RWPE2 (cell line): ENCODE results near the gene S1PR2.

ENCODE experiments used
- ATAC-seq: fragments of 200-7000 bp; cut with Tn5 transposase; 3 replicates; pipeline ENCODE4 v1.9.1; 2021; ENCODE audit warnings: low read depth
- DNase-seq: peaks from one replicate; pipeline ENCODE4 v3.0.0-alpha.2; 2020; ENCODE audit warnings: low spot score
- H3K27ac ChIP-seq: fragments of 450-650 bp; 2 replicates; pipeline ENCODE4 v1.5.1; 2017; ENCODE audit warnings: mild to moderate bottlenecking; ENCODE audit not compliant: poor library complexity, severe bottlenecking
- H3K27me3 ChIP-seq: fragments of 250-450 bp; sonication (Bioruptor Pico); 2 replicates; pipeline ENCODE4 v1.5.1; 2021; ENCODE audit warnings: mild to moderate bottlenecking, moderate library complexity; ENCODE audit not compliant: insufficient read depth, poor library complexity, severe bottlenecking
- H3K36me3 ChIP-seq: fragments of 250-450 bp; sonication (Bioruptor Pico); 2 replicates; pipeline ENCODE4 v1.5.1; 2020; ENCODE audit warnings: low read depth, mild to moderate bottlenecking, moderate library complexity
- H3K4me1 ChIP-seq: fragments of 250-450 bp; sonication (Bioruptor Pico); 2 replicates; pipeline ENCODE4 v1.5.1; 2021; ENCODE audit warnings: mild to moderate bottlenecking, moderate library complexity; ENCODE audit not compliant: insufficient read depth, poor library complexity, severe bottlenecking
- H3K4me3 ChIP-seq: fragments of 250-450 bp; sonication (Bioruptor Pico); 2 replicates; pipeline ENCODE4 v1.5.1; 2021; ENCODE audit warnings: mild to moderate bottlenecking, moderate library complexity; ENCODE audit not compliant: severe bottlenecking
- H3K9me3 ChIP-seq: fragments of 250-450 bp; sonication (Bioruptor Pico); 2 replicates; pipeline ENCODE4 v1.5.1; 2021; ENCODE audit warnings: mild to moderate bottlenecking, moderate library complexity; ENCODE audit not compliant: severe bottlenecking
- CTCF ChIP-seq: fragments of 450-650 bp; IDR thresholded peaks from one replicate; pipeline ENCODE4 v1.5.1; 2017; ENCODE audit warnings: mild to moderate bottlenecking, moderate library complexity; ENCODE audit not compliant: poor library complexity, severe bottlenecking

Gene S1PR2

GRCh38 chr19:10254244-10254643, 23.1 kb upstream of the S1PR2 start:
- no peak for DNase-seq
- H3K36me3 ChIP-seq, result peaks cover 35% of the 10 kb centered on the region

GRCh38 chr19:10252707-10253106, 21.6 kb upstream of the S1PR2 start:
- no peaks in the 10 kb centered on the region for H3K4me1 ChIP-seq
- no peak for ATAC-seq
- H3K36me3 ChIP-seq, result peaks cover 28% of the 10 kb centered on the region
- H3K9me3 ChIP-seq, result no peaks in the 10 kb centered on the region
- DNase-seq, result no peak
- H3K4me3 ChIP-seq, result peak overlapping the region; percentile 89
- H3K27ac ChIP-seq, result peak overlapping the region; percentile 33
- no peaks in the 10 kb centered on the region for H3K27me3 ChIP-seq
- no peak for TF ChIP-seq CTCF

More at GRCh38 chr19:10254244-10254643, 23.1 kb upstream of the S1PR2 start:
- no peak for TF ChIP-seq CTCF
- no peaks in the 10 kb centered on the region for H3K27me3 ChIP-seq
- H3K27ac ChIP-seq, result no peak overlapping the region
- H3K4me3 ChIP-seq, result no peak overlapping the region
- H3K4me1 ChIP-seq, result no peaks in the 10 kb centered on the region
- no peak for ATAC-seq
- H3K9me3 ChIP-seq, result no peaks in the 10 kb centered on the region

GRCh38 chr19:10251792-10252694, 20.9 kb upstream of the S1PR2 start, which contains the start of gene MRPL4:
Gene MRPL4, plus strand, starts transcription at chr19:10252214. Its CDS starts 40 bp downstream, at chr19:10252254.
- Histone ChIP-seq H3K9me3 (no peaks in the 10 kb centered on the region), H3K27me3 (no peaks in the 10 kb centered on the region), H3K4me1 (no peaks in the 10 kb centered on the region), H3K4me3 (peak within 1 kb of the TSS; percentile 89), H3K36me3 (peaks cover 21% of the 10 kb centered on the region), H3K27ac (peak within 1 kb of the TSS; percentile 33)
- ATAC-seq, result peak; percentile 98
- DNase-seq, result peak; percentile 97
- TF ChIP-seq CTCF, result no peak

GRCh38 chr19:10246511-10246910, 15.4 kb upstream of the S1PR2 start:
- H3K4me1 ChIP-seq, result no peaks in the 10 kb centered on the region

More at GRCh38 chr19:10246511-10246910, 15.4 kb upstream of the S1PR2 start:
- DNase-seq, result no peak
- no peaks in the 10 kb centered on the region for H3K36me3 ChIP-seq
- no peaks in the 10 kb centered on the region for H3K27me3 ChIP-seq
- no peak for ATAC-seq
- no peaks in the 10 kb centered on the region for H3K9me3 ChIP-seq
- H3K4me3 ChIP-seq, result no peak overlapping the region
- TF ChIP-seq CTCF, result no peak
- no peak overlapping the region for H3K27ac ChIP-seq
